NCI-H69 (cell line): ENCODE measurements around the gene B4GALT6.
A peak's percentile ranks its signal among the peaks of the same experiment; 100 is the strongest.

ENCODE experiments used
- DNase-seq: peaks from one replicate; lab custom pipeline; 2025; lab: John Stamatoyannopoulos, UW

The B4GALT6 gene

GRCh38 chr18:31688606-31689005 is 4.2 kb upstream of the B4GALT6 start:
- no peak for DNase-seq

- DNase-seq, result peak; percentile 39
Measured at GRCh38 chr18:31686986-31687928, 2.9 kb upstream of the B4GALT6 start.

GRCh38 chr18:31686572-31686971 is 2.2 kb upstream of the B4GALT6 start:
- no peak for DNase-seq

GRCh38 chr18:31685097-31686082 is 1.0 kb upstream of the B4GALT6 start:
- peak; percentile 99 for DNase-seq

GRCh38 chr18:31683968-31684278 is 458 bp downstream of the B4GALT6 start:
- DNase-seq, result no peak

- peak; percentile 60 for DNase-seq
Measured at GRCh38 chr18:31683106-31683505, 1.3 kb downstream of the B4GALT6 start.

GRCh38 chr18:31680831-31681568 is 3.4 kb downstream of the B4GALT6 start:
- peak; percentile 79 for DNase-seq

GRCh38 chr18:31680433-31680811 is 4.0 kb downstream of the B4GALT6 start:
- DNase-seq, result no peak

- DNase-seq, result no peak
Measured at GRCh38 chr18:31679791-31680432, 4.5 kb downstream of the B4GALT6 start.

- DNase-seq, result no peak
Measured at GRCh38 chr18:31679133-31679742, 5.1 kb downstream of the B4GALT6 start.

GRCh38 chr18:31678425-31678824 is 6.0 kb downstream of the B4GALT6 start:
- DNase-seq, result peak; percentile 30

GRCh38 chr18:31677592-31677991 is 6.8 kb downstream of the B4GALT6 start:
- DNase-seq, result no peak

- DNase-seq, result peak; percentile 52
Measured at GRCh38 chr18:31675404-31675803, 9.0 kb downstream of the B4GALT6 start.

GRCh38 chr18:31672628-31673135 is 11.7 kb downstream of the B4GALT6 start:
- DNase-seq, result no peak

GRCh38 chr18:31671951-31672350 is 12.4 kb downstream of the B4GALT6 start:
- peak; percentile 30 for DNase-seq

GRCh38 chr18:31669541-31669940 is 14.8 kb downstream of the B4GALT6 start:
- no peak for DNase-seq

GRCh38 chr18:31667185-31667584 is 17.2 kb downstream of the B4GALT6 start:
- no peak for DNase-seq

GRCh38 chr18:31666055-31666454 is 18.3 kb downstream of the B4GALT6 start:
- DNase-seq, result peak; percentile 32

GRCh38 chr18:31664101-31664500 is 20.3 kb downstream of the B4GALT6 start:
- DNase-seq, result no peak

GRCh38 chr18:31661965-31662364 is 22.4 kb downstream of the B4GALT6 start:
- no peak for DNase-seq

GRCh38 chr18:31660763-31661162 is 23.6 kb downstream of the B4GALT6 start:
- peak; percentile 30 for DNase-seq
